Measurements from ENCODE around the gene ACAD11. TPM values are rescaled to one million over a fixed set of nuclear protein-coding genes. Genes with fewer than 3 reads are reported as not detected.

Gene ACAD11
- polyA plus RNA-seq, 3 donors, result 0.31 to 25.4 (median 0.40) TPM

- intact Hi-C loops (cut with micrococcal nuclease), result no loop called here
- peaks cover 97 to 100% of the 10 kb centered on the region in 2 donors for H3K36me3 ChIP-seq (replicated peaks in 1 of 2; ENCODE audit: control insufficient read depth in 1 of 2, insufficient read depth in 2 of 2, low read length in 2 of 2)
These were observed 146.6 kb downstream of the ACAD11 start for GRCh38 chr3:132513057-132513456.

GRCh38 chr3:132509506-132509905 lies 150.1 kb downstream of the ACAD11 start:
- Mint-ChIP-seq H3K36me3 (peaks cover 85 to 88% of the 10 kb centered on the region in 2 donors), H3K9me3 (no peaks in the 10 kb centered on the region), H3K4me3 (no peak overlapping the region), H3K27ac (no peak overlapping the region), H3K27me3 (ENCODE audit: low read depth in 3 of 3) (peaks cover 0 to 2% (median 0%) of the 10 kb centered on the region in 3 donors), H3K4me1 (no peaks in the 10 kb centered on the region)
- Histone ChIP-seq H3K4me2 (replicated peaks; ENCODE audit: extremely low read depth, low read length, poor library complexity, severe bottlenecking) (no peak overlapping the region), H3K4me1 (ENCODE audit: control insufficient read depth in 1 of 2, insufficient read depth in 2 of 2, low read length in 2 of 2) (no peaks in the 10 kb centered on the region), H3K27me3 (ENCODE audit: control insufficient read depth in 2 of 2, insufficient read depth in 2 of 2, low read length in 2 of 2) (no peaks in the 10 kb centered on the region), H3K79me2 (ENCODE audit: insufficient read depth, low read length) (no peaks in the 10 kb centered on the region), H3K36me3 (replicated peaks in 1 of 2; ENCODE audit: control insufficient read depth in 1 of 2, insufficient read depth in 2 of 2, low read length in 2 of 2) (peaks cover 94 to 100% of the 10 kb centered on the region in 2 donors), H3K27ac (ENCODE audit: low read depth in 1 of 2, low read length in 2 of 2) (no peak overlapping the region), H3K9ac (ENCODE audit: insufficient read depth, low read length, poor library complexity, severe bottlenecking) (no peak overlapping the region), H3K9me3 (replicated peaks in 1 of 2; ENCODE audit: control insufficient read depth in 1 of 2, insufficient read depth in 1 of 2, low read length in 2 of 2) (no peaks in the 10 kb centered on the region), H3K4me3 (replicated peaks in 1 of 3; ENCODE audit: low read depth in 2 of 3, low read length in 3 of 3) (no peak overlapping the region), H2AFZ (ENCODE audit: insufficient read depth, low read depth, low read length, poor library complexity, severe bottlenecking) (no peak overlapping the region), H4K20me1 (ENCODE audit: insufficient read depth, low read length) (no peaks in the 10 kb centered on the region)
- TF ChIP-seq CTCF (IDR thresholded peaks at IDR 0.05), result no peak
- no peak for DNase-seq
- intact Hi-C loops (cut with micrococcal nuclease), result loop anchor here in 1 of 2 donors (10.0 kb wide), 1 partner anchor 155 kb away; no protein-coding TSS in a partner anchor
- WGBS (ENCODE audit: insufficient coverage), result no CpG with 5 or more reads among the region's 1 CpG

More at GRCh38 chr3:132513057-132513456, 146.6 kb downstream of the ACAD11 start:
- Mint-ChIP-seq H3K36me3 (peaks cover 87 to 90% of the 10 kb centered on the region in 2 donors), H3K27ac (no peak overlapping the region), H3K9me3 (no peaks in the 10 kb centered on the region), H3K27me3 (ENCODE audit: low read depth in 3 of 3) (peaks cover 0 to 2% (median 0%) of the 10 kb centered on the region in 3 donors), H3K4me1 (no peaks in the 10 kb centered on the region), H3K4me3 (no peak overlapping the region)
- no peak for DNase-seq
- Histone ChIP-seq H3K27ac (ENCODE audit: low read depth in 1 of 2, low read length in 2 of 2) (no peak overlapping the region), H3K79me2 (ENCODE audit: insufficient read depth, low read length) (no peaks in the 10 kb centered on the region), H3K4me1 (ENCODE audit: control insufficient read depth in 1 of 2, insufficient read depth in 2 of 2, low read length in 2 of 2) (no peaks in the 10 kb centered on the region), H2AFZ (ENCODE audit: insufficient read depth, low read depth, low read length, poor library complexity, severe bottlenecking) (no peak overlapping the region), H4K20me1 (ENCODE audit: insufficient read depth, low read length) (peaks cover 4% of the 10 kb centered on the region), H3K4me2 (replicated peaks; ENCODE audit: extremely low read depth, low read length, poor library complexity, severe bottlenecking) (no peak overlapping the region), H3K9ac (ENCODE audit: insufficient read depth, low read length, poor library complexity, severe bottlenecking) (no peak overlapping the region), H3K4me3 (replicated peaks in 1 of 3; ENCODE audit: low read depth in 2 of 3, low read length in 3 of 3) (no peak overlapping the region), H3K27me3 (ENCODE audit: control insufficient read depth in 2 of 2, insufficient read depth in 2 of 2, low read length in 2 of 2) (no peaks in the 10 kb centered on the region), H3K9me3 (replicated peaks in 1 of 2; ENCODE audit: control insufficient read depth in 1 of 2, insufficient read depth in 1 of 2, low read length in 2 of 2) (no peaks in the 10 kb centered on the region)
- TF ChIP-seq CTCF (IDR thresholded peaks at IDR 0.05), result no peak
- WGBS (ENCODE audit: insufficient coverage), result 83% methylated on average over 2 of the region's 5 CpGs

Data from CD14-positive monocyte (primary cell).